ENCODE measurements around the gene LRRC25. TPM values are rescaled to one million over a fixed set of nuclear protein-coding genes. Genes with fewer than 3 reads are reported as not detected.
A peak's percentile ranks its signal among the peaks of the same experiment; 100 is the strongest.
"Not testable (repeated sequence)": the region's sequence is repeated elsewhere in the genome, so short reads cannot be mapped to it uniquely, and the experiment has no call there.

The LRRC25 gene
- total RNA-seq, 6 experiments from 2014 or later, result 1.9 to 12.6 (median 3.2) TPM

- peak overlapping the region in 2 of 3 donors; percentile 14 to 47 for H3K27ac ChIP-seq
- TF ChIP-seq CTCF (IDR thresholded peaks at IDR 0.05) (no peak), POLR2A (IDR thresholded peaks at IDR 0.05) (no peak)
Observed at GRCh38 chr19:18357041-18357440, 40.4 kb downstream of the LRRC25 start.

GRCh38 chr19:18354743-18355142, 42.7 kb downstream of the LRRC25 start:
- H3K27me3 ChIP-seq, H3K4me3 ChIP-seq, H3K9me3 ChIP-seq, ATAC-seq, H3K27ac ChIP-seq, DNase-seq: not testable (repeated sequence)
- H3K36me3 ChIP-seq, result peaks cover 0 to 47% (median 16%) of the 10 kb centered on the region in 4 donors
- 95% methylated on average over 3 of the region's 7 CpGs for WGBS (ENCODE audit: insufficient coverage, low coverage, low lambda C conversion rate, missing lambda C conversion rate)
- intact Hi-C loops (cut with DNase I), result loop anchor here in 1 of 2 donors (5.0 kb wide), 1 partner anchor 58 kb away; no protein-coding TSS in a partner anchor
- H3K4me1 ChIP-seq, result peaks cover 0 to 18% (median 5%) of the 10 kb centered on the region in 4 donors

More at GRCh38 chr19:18357041-18357440, 40.4 kb downstream of the LRRC25 start:
- no peaks in the 10 kb centered on the region for H3K27me3 ChIP-seq
- no peaks in the 10 kb centered on the region for H3K9me3 ChIP-seq
- peak in 2 of 4 donors; percentile 10 to 14 for ATAC-seq
- 75% methylated on average over 1 of the region's 3 CpGs for WGBS (ENCODE audit: insufficient coverage, low coverage, low lambda C conversion rate, missing lambda C conversion rate)
- DNase-seq, result no peak
- intact Hi-C loops (cut with DNase I), result no loop called here
- peaks cover 0 to 65% (median 19%) of the 10 kb centered on the region in 4 donors for H3K36me3 ChIP-seq
- H3K4me1 ChIP-seq, result peaks cover 0 to 18% (median 5%) of the 10 kb centered on the region in 4 donors
- no peak overlapping the region for H3K4me3 ChIP-seq

- intact Hi-C loops (cut with DNase I), result loop anchor here in 1 of 2 donors (5.0 kb wide), 1 partner anchor 59 kb away; no protein-coding TSS in a partner anchor
- WGBS (ENCODE audit: insufficient coverage, low coverage, low lambda C conversion rate, missing lambda C conversion rate), result 88% methylated on average over 7 of the region's 8 CpGs
- Histone ChIP-seq H3K4me3 (no peak overlapping the region), H3K27ac (no peak overlapping the region), H3K4me1 (peaks cover 0 to 18% (median 5%) of the 10 kb centered on the region in 4 donors), H3K36me3 (peaks cover 0 to 40% (median 12%) of the 10 kb centered on the region in 4 donors), H3K27me3 (no peaks in the 10 kb centered on the region), H3K9me3 (no peaks in the 10 kb centered on the region)
- DNase-seq (no peak), ATAC-seq (no peak)
- TF ChIP-seq POLR2A (IDR thresholded peaks at IDR 0.05), result no peak
- TF ChIP-seq CTCF (IDR thresholded peaks at IDR 0.05), result no peak
Observed at GRCh38 chr19:18353378-18354005, 43.9 kb downstream of the LRRC25 start.

DNA sequence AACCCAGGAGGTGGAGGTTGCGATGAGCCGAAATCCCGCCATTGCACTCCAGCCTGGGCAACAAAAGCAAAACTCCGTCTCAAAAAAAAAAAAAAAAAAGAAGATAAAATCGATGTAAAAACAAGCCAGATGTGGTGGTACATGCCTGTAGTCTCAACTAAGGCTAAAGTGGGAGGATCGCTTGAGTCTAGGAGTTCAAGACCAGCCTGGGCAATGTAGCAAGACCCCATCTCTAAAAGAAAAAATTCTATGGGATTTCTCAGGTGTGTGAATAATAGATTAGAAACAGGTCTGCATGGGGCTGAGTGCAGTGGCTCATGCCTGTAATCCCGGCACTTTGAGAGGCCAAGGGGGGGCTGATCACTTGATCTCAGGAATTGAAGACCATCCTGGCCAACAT, 45.9 kb downstream of the LRRC25 start:
- peaks cover 0 to 25% (median 7%) of the 10 kb centered on the region in 4 donors for H3K36me3 ChIP-seq
- H3K27me3 ChIP-seq, result no peaks in the 10 kb centered on the region
- DNase-seq (no peak), ATAC-seq (no peak)
- TF ChIP-seq CTCF (IDR thresholded peaks at IDR 0.05) (no peak), POLR2A (IDR thresholded peaks at IDR 0.05) (no peak)
- peaks cover 0 to 3% (median 0%) of the 10 kb centered on the region in 4 donors for H3K4me1 ChIP-seq
- no peak overlapping the region for H3K27ac ChIP-seq
- H3K4me3 ChIP-seq, result no peak overlapping the region
- intact Hi-C loops (cut with DNase I), result loop anchor here in 1 of 2 donors (5.0 kb wide), 1 partner anchor 61 kb away; no protein-coding TSS in a partner anchor
- no peaks in the 10 kb centered on the region for H3K9me3 ChIP-seq
- 90% methylated on average over 6 of the region's 7 CpGs for WGBS (ENCODE audit: insufficient coverage, low coverage, low lambda C conversion rate, missing lambda C conversion rate)

DNA sequence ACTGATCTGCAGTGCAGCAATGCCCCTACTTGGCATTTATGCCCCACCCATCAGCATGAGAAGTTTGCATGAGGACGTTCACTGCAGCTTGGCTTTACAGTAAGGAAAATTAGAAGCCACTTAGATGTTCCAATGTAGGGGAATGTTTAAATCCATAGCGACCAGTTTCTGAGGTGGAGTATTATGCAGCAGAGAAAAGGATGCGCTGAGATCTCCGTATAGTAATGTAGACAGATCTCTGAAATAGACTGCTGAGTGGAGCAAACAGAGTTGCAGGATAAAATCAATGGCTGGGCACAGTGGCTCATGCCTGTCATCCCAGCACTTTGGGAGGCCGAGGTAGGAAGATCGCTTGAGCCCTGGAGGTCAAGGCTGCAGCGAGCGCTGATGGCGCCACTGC, 46.9 kb downstream of the LRRC25 start:
- no peak overlapping the region for H3K27ac ChIP-seq
- intact Hi-C loops (cut with DNase I), result loop anchor here in 1 of 2 donors (5.0 kb wide), 1 partner anchor 62 kb away; no protein-coding TSS in a partner anchor
- no peak for ATAC-seq
- TF ChIP-seq POLR2A (IDR thresholded peaks at IDR 0.05) (no peak), CTCF (IDR thresholded peaks at IDR 0.05) (no peak)
- no peaks in the 10 kb centered on the region for H3K9me3 ChIP-seq
- H3K36me3 ChIP-seq, result peaks cover 0 to 16% (median 3%) of the 10 kb centered on the region in 4 donors
- no peak overlapping the region for H3K4me3 ChIP-seq
- DNase-seq, result no peak
- no peaks in the 10 kb centered on the region for H3K27me3 ChIP-seq
- WGBS (ENCODE audit: insufficient coverage, low coverage, low lambda C conversion rate, missing lambda C conversion rate), result 69% methylated on average over 4 of the region's 9 CpGs
- no peaks in the 10 kb centered on the region for H3K4me1 ChIP-seq
